Activated naive CD8-positive, alpha-beta T cell treated with anti-CD3 and anti-CD28 coated beads for 36 hours (primary cell): ENCODE data around the gene CEP44. TPM values are rescaled to one million over a fixed set of nuclear protein-coding genes. Genes with fewer than 3 reads are reported as not detected.
"Not testable (repeated sequence)": the region's sequence is repeated elsewhere in the genome, so short reads cannot be mapped to it uniquely, and the experiment has no call there.

Experiments used
- DNase-seq: peaks from one replicate; pipeline ENCODE4 v3.0.0; 2021
- H3K27ac Mint-ChIP-seq: one replicate; pipeline ENCODE4 v1.8.0; 2022; ENCODE audit warnings: mild to moderate bottlenecking, moderate library complexity, mixed read lengths
- H3K27me3 Mint-ChIP-seq: one replicate; pipeline ENCODE4 v1.8.0; 2022; ENCODE audit warnings: mild to moderate bottlenecking, mixed read lengths
- H3K36me3 Mint-ChIP-seq: one replicate; pipeline ENCODE4 v1.8.0; 2021; ENCODE audit warnings: mild to moderate bottlenecking, mixed read lengths
- H3K4me1 Mint-ChIP-seq: one replicate; pipeline ENCODE4 v1.8.0; 2021; ENCODE audit warnings: mixed read lengths
- H3K4me3 Mint-ChIP-seq: one replicate; pipeline ENCODE4 v1.8.0; 2022; ENCODE audit warnings: mild to moderate bottlenecking, moderate library complexity, mixed read lengths
- H3K9me3 Mint-ChIP-seq: one replicate; pipeline ENCODE4 v1.8.0; 2022; ENCODE audit warnings: mixed read lengths
- total RNA-seq, 2 experiments: library from RNA; stranded (reverse); gene quantifications; one replicate each; pipeline ENCODE4 v1.2.3, GENCODE V29; 2021

Gene CEP44
- total RNA-seq, 2 experiments from 2014 or later, result 19.7 TPM

DNA sequence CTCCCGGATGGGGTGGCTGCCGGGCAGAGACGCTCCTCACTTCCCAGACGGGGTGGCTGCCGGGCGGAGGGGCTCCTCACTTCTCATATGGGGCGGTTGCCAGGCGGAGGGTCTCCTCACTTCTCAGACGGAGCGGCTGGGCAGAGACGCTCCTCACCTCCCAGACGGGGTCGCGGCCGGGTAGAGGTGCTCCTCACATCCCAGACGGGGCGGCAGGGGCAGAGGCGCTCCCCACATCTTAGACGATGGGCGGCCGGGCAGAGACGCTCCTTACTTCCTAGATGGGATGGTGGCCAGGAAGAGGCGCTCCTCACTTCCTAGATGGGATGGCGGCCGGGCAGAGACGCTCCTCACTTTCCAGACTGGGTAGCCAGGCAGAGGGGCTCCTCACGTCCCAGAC is 11.4 kb downstream of the CEP44 start:
- not testable (repeated sequence) for H3K4me3 Mint-ChIP-seq, DNase-seq, H3K27me3 Mint-ChIP-seq, H3K27ac Mint-ChIP-seq
- Mint-ChIP-seq H3K36me3 (peaks cover 46% of the 10 kb centered on the region), H3K4me1 (peaks cover 11% of the 10 kb centered on the region), H3K9me3 (peaks cover 16% of the 10 kb centered on the region)

DNA sequence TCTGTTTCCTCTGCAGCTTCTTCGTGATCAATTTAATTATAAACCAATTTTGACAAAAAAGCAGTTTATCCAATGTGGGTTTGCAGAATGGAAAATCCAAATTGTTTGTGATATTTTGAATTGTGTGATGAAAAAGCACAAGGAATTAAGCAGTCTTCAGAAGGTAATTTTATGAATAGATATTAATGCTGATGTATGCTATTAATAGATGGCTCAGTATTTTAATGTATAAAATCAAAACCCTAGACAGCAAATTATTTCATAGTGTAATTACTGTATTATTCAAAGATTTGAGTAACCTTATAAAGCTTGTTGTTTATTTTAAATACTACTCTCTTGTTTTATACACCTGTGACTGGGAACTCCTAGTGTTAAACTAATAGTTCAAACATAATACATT is 20.0 kb downstream of the CEP44 start:
- Mint-ChIP-seq H3K27me3 (no peaks in the 10 kb centered on the region), H3K4me1 (peaks cover 10% of the 10 kb centered on the region), H3K27ac (no peak overlapping the region), H3K36me3 (peaks cover 21% of the 10 kb centered on the region), H3K9me3 (no peaks in the 10 kb centered on the region), H3K4me3 (no peak overlapping the region)
- no peak for DNase-seq

- H3K4me1 Mint-ChIP-seq, result peaks cover 9% of the 10 kb centered on the region
- H3K4me3 Mint-ChIP-seq, result no peak overlapping the region
- no peak overlapping the region for H3K27ac Mint-ChIP-seq
- H3K36me3 Mint-ChIP-seq, result peaks cover 23% of the 10 kb centered on the region
- DNase-seq, result no peak
- H3K27me3 Mint-ChIP-seq, result no peaks in the 10 kb centered on the region
- H3K9me3 Mint-ChIP-seq, result no peaks in the 10 kb centered on the region
These were observed 21.0 kb downstream of the CEP44 start for GRCh38 chr4:174304664-174305063.

DNA sequence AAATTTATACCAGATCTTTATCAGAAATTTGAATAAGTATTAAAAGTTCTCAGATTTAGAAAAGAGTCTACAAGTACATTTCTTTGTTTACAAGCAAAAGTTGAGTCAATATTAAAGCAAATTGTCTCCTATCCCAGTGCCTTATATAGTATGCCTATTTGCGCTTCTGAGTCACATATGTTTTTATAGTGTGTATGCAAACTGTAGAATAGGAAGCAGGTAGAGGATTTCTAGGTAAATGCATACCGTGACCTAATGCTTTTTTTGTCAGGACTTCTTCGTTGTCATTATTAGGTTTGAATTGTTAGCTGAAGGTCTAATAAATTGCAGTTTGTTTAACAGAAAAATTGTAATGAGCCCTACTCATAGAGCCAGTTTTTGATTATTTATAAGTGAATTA is 22.2 kb downstream of the CEP44 start:
- Mint-ChIP-seq H3K27me3 (no peaks in the 10 kb centered on the region), H3K36me3 (peaks cover 13% of the 10 kb centered on the region), H3K9me3 (no peaks in the 10 kb centered on the region), H3K27ac (no peak overlapping the region), H3K4me3 (no peak overlapping the region), H3K4me1 (peaks cover under 1% of the 10 kb centered on the region)
- DNase-seq, result no peak

DNA sequence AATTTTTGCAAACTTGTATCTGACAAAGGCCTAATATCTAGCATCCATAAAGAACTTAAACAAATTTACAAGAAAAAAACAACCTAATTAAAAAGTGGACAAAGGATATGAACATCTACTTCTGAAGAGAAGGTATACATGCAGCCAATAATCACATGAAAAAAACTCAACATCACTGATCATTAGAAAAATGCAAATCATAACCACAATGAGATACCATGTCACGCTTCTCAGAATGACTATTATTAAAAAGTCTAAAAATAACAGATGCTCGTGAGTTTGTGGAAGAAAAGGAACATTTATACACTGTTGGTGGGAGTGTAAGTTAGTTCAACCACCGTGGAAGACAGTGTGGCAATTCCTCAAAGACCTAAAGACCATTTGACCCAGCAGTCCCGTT is 24.0 kb downstream of the CEP44 start:
- no peak for DNase-seq
- no peak overlapping the region for H3K27ac Mint-ChIP-seq
- no peaks in the 10 kb centered on the region for H3K9me3 Mint-ChIP-seq
- H3K27me3 Mint-ChIP-seq, result no peaks in the 10 kb centered on the region
- no peak overlapping the region for H3K4me3 Mint-ChIP-seq
- H3K4me1 Mint-ChIP-seq, result no peaks in the 10 kb centered on the region
- H3K36me3 Mint-ChIP-seq, result peaks cover 9% of the 10 kb centered on the region

GRCh38 chr4:174312993-174313392 is 29.3 kb downstream of the CEP44 start:
- H3K4me1 Mint-ChIP-seq, result peaks cover 3% of the 10 kb centered on the region
- DNase-seq, result no peak
- no peaks in the 10 kb centered on the region for H3K27me3 Mint-ChIP-seq
- H3K27ac Mint-ChIP-seq, result no peak overlapping the region
- H3K36me3 Mint-ChIP-seq, result peaks cover 6% of the 10 kb centered on the region
- H3K4me3 Mint-ChIP-seq, result no peak overlapping the region
- H3K9me3 Mint-ChIP-seq, result no peaks in the 10 kb centered on the region

GRCh38 chr4:174314274-174314673 is 30.6 kb downstream of the CEP44 start:
- no peak overlapping the region for H3K27ac Mint-ChIP-seq
- DNase-seq, result no peak
- H3K4me1 Mint-ChIP-seq, result peaks cover 3% of the 10 kb centered on the region
- H3K4me3 Mint-ChIP-seq, result no peak overlapping the region
- H3K27me3 Mint-ChIP-seq, result no peaks in the 10 kb centered on the region
- no peaks in the 10 kb centered on the region for H3K9me3 Mint-ChIP-seq
- H3K36me3 Mint-ChIP-seq, result peaks cover 3% of the 10 kb centered on the region

GRCh38 chr4:174314770-174315169 is 31.1 kb downstream of the CEP44 start:
- no peaks in the 10 kb centered on the region for H3K9me3 Mint-ChIP-seq
- DNase-seq, result no peak
- H3K27ac Mint-ChIP-seq, result no peak overlapping the region
- H3K4me3 Mint-ChIP-seq, result no peak overlapping the region
- H3K4me1 Mint-ChIP-seq, result peaks cover 3% of the 10 kb centered on the region
- H3K27me3 Mint-ChIP-seq, result no peaks in the 10 kb centered on the region
- H3K36me3 Mint-ChIP-seq, result peaks cover 2% of the 10 kb centered on the region

DNA sequence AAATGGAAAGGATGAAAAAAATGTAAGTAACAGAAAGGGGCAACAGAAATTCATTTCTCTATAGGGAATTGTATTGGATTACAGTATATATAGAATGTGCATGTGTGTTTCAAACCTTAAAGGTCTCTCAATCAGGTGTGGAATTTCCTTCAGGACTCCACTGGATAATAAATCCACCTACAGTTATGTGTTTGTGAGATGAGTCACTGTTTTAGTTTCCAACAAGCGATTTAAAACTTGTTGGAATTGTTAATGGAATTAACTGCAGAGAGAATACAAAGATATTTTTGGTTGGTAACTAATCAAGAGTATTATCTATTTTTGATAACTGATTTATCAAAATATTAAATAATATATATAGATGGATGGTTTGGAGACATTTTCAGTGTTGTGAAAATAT is 32.8 kb downstream of the CEP44 start:
- DNase-seq, result no peak
- Mint-ChIP-seq H3K4me3 (no peak overlapping the region), H3K27me3 (no peaks in the 10 kb centered on the region), H3K4me1 (peaks cover 3% of the 10 kb centered on the region), H3K27ac (no peak overlapping the region), H3K9me3 (no peaks in the 10 kb centered on the region), H3K36me3 (peaks cover 2% of the 10 kb centered on the region)

DNA sequence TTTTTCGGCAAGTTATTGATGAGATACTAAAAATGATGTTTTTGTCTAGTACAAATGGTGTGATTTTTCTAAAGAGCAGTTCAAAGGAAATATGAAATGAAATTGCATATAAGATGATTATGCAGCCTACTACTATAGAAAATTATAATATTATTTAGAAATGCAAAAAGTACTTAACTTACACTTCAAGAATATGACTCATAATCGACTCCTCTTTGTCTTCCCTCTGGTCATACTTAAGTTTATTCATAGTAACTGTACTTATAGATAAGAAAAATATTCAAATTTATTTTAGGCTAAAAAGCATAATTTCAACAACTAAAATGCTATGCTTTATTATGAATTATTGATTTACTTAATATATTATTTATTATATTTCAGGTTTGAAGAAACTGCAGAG is 33.2 kb downstream of the CEP44 start:
- DNase-seq, result no peak
- H3K9me3 Mint-ChIP-seq, result no peaks in the 10 kb centered on the region
- peaks cover 2% of the 10 kb centered on the region for H3K36me3 Mint-ChIP-seq
- no peak overlapping the region for H3K4me3 Mint-ChIP-seq
- H3K27me3 Mint-ChIP-seq, result no peaks in the 10 kb centered on the region
- H3K4me1 Mint-ChIP-seq, result peaks cover 3% of the 10 kb centered on the region
- H3K27ac Mint-ChIP-seq, result no peak overlapping the region

- Mint-ChIP-seq H3K27ac (no peak overlapping the region), H3K9me3 (no peaks in the 10 kb centered on the region), H3K4me3 (no peak overlapping the region), H3K27me3 (no peaks in the 10 kb centered on the region), H3K4me1 (peaks cover 3% of the 10 kb centered on the region), H3K36me3 (peaks cover 2% of the 10 kb centered on the region)
- DNase-seq, result no peak
These were observed 33.8 kb downstream of the CEP44 start for GRCh38 chr4:174317531-174317930.

GRCh38 chr4:174318829-174319764 is 35.4 kb downstream of the CEP44 start:
- H3K4me3 Mint-ChIP-seq, result no peak overlapping the region
- H3K9me3 Mint-ChIP-seq, result no peaks in the 10 kb centered on the region
- H3K27ac Mint-ChIP-seq, result no peak overlapping the region
- H3K27me3 Mint-ChIP-seq, result no peaks in the 10 kb centered on the region
- no peaks in the 10 kb centered on the region for H3K4me1 Mint-ChIP-seq
- no peak for DNase-seq
- H3K36me3 Mint-ChIP-seq, result no peaks in the 10 kb centered on the region

DNA sequence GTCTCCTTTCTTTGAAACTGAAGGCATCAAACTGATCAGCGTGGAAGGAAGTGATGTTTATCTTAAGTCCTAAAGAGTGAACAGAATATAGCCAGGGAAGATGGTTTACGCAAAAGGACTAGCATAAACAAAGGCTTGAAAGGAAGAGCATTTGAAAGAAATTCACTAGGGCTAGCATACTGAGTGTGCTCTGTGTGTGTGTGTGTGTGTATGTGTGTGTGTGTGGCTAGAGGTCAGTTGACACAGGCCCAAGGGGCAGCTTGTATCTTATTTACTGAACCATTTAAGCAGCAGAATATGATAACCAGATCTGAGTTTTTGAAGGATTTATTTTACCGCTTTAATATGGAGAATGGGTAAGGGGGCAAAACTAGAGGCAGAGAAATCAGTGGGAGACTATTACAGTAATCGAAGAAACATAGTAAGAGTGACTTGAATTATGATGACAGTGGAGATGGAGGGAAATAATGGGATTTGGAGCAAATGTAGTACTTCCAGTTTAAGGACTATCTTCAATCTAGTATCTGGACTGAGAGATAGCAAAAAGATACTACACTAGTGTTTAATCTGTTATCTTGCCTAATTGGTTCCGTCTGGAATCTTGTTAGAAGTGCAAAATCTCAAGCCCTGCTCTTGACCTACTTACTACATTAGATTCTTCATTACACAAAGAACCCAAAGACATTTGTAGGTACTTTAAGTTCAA is 36.9 kb downstream of the CEP44 start:
- no peaks in the 10 kb centered on the region for H3K9me3 Mint-ChIP-seq
- no peaks in the 10 kb centered on the region for H3K27me3 Mint-ChIP-seq
- no peaks in the 10 kb centered on the region for H3K4me1 Mint-ChIP-seq
- no peak for DNase-seq
- no peak overlapping the region for H3K4me3 Mint-ChIP-seq
- no peak overlapping the region for H3K27ac Mint-ChIP-seq
- H3K36me3 Mint-ChIP-seq, result no peaks in the 10 kb centered on the region

DNA sequence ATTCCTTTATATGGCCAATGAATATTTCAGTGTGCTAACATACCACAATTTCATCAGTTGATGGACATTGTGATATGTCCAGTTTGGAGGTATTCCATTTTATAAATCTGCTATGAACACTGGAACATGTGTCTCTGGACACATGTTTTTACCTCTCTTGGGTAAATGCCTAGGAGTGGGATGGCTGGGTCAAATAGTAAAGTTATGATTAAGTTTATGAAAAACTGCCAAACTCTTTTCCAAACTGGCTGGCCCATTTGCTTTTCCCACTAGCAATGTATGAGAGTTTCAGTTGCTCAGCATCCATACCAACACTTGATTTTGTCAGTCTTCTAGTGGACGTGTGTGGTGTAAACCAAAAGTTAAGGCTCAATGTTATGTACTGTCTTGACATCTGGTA is 40.5 kb downstream of the CEP44 start:
- no peak overlapping the region for H3K27ac Mint-ChIP-seq
- no peak overlapping the region for H3K4me3 Mint-ChIP-seq
- no peaks in the 10 kb centered on the region for H3K4me1 Mint-ChIP-seq
- no peaks in the 10 kb centered on the region for H3K9me3 Mint-ChIP-seq
- DNase-seq, result no peak
- H3K27me3 Mint-ChIP-seq, result no peaks in the 10 kb centered on the region
- H3K36me3 Mint-ChIP-seq, result no peaks in the 10 kb centered on the region

DNA sequence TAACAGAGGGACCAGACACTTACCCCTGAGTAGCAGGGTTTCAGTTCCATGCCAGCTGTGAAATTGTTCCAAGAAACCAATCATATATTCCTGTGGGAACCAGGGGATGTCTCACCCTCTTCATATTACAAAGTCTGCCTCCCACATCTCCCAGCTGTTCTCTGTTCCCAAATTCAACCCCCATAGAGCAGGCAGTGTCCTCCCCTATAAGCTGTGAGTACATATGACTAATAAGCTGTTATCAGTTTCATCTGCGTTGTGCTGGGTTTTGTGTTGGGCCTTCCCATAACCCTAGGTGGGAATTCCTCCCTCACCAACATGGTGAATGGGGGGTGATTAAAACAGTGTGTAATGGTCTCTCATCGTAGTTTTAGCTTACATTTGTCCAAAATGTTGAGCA is 41.0 kb downstream of the CEP44 start:
- Mint-ChIP-seq H3K27me3 (no peaks in the 10 kb centered on the region), H3K9me3 (no peaks in the 10 kb centered on the region), H3K4me3 (no peak overlapping the region), H3K4me1 (no peaks in the 10 kb centered on the region), H3K36me3 (no peaks in the 10 kb centered on the region), H3K27ac (no peak overlapping the region)
- no peak for DNase-seq
